Fibroblast of mammary gland (primary cell): Measurements from ENCODE around the gene NET1.

Experiments used
- DNase-seq: peaks from one replicate; pipeline ENCODE4 v3.0.0-alpha.2; 2010; ENCODE audit warnings: low read depth
- H3K4me3 ChIP-seq: 2 replicates; pipeline ENCODE4 v1.5.1; 2011; ENCODE audit warnings: low read depth, mild to moderate bottlenecking, low read length, moderate library complexity; ENCODE audit not compliant: control insufficient read depth
- CTCF ChIP-seq: conservative IDR thresholded peaks from 2 replicates; pipeline ENCODE4 v1.5.1; 2011; ENCODE audit warnings: low read depth, low read length, inconsistent platforms; ENCODE audit not compliant: control insufficient read depth, insufficient read depth

NET1 gene

GRCh38 chr10:5442065-5442989, 30.0 kb downstream of the NET1 start:
- H3K4me3 ChIP-seq: no peak overlapping the region
- TF ChIP-seq CTCF: peak; percentile 80
- DNase-seq: peak; percentile 68

GRCh38 chr10:5442990-5443370, 30.6 kb downstream of the NET1 start:
- H3K4me3 ChIP-seq: no peak overlapping the region
- TF ChIP-seq CTCF: no peak
- no peak for DNase-seq

- H3K4me3 ChIP-seq: no peak overlapping the region
- TF ChIP-seq CTCF: no peak
- DNase-seq: no peak
Observed at GRCh38 chr10:5443429-5443828, 31.1 kb downstream of the NET1 start.

GRCh38 chr10:5445006-5445405, 32.6 kb downstream of the NET1 start:
- no peak overlapping the region for H3K4me3 ChIP-seq
- TF ChIP-seq CTCF: no peak
- no peak for DNase-seq

GRCh38 chr10:5446390-5446926, 34.1 kb downstream of the NET1 start:
- peak; percentile 73 for DNase-seq
- peak overlapping the region; percentile 70 for H3K4me3 ChIP-seq
- no peak for TF ChIP-seq CTCF

- DNase-seq: peak; percentile 48
- TF ChIP-seq CTCF: no peak
- peak overlapping the region; percentile 70 for H3K4me3 ChIP-seq
Observed at GRCh38 chr10:5447056-5447455, 34.7 kb downstream of the NET1 start.
